ENCODE data around the gene CD1E.

CD1E gene

GRCh38 chr1:158398818-158399514 lies 45.3 kb downstream of the CD1E start, which contains the start of gene OR10T2:
TSS of gene OR10T2 (minus strand) at chr1:158399466. CDS start at chr1:158399466, 0 bp downstream.
- Mint-ChIP-seq H3K4me1 (peaks cover 16% of the 10 kb centered on the region), H3K36me3 (no peaks in the 10 kb centered on the region), H3K9me3 (no peaks in the 10 kb centered on the region), H3K4me3 (no peak within 1 kb of the TSS), H3K27me3 (no peaks in the 10 kb centered on the region), H3K27ac (no peak within 1 kb of the TSS)
- ATAC-seq = no peak

- Mint-ChIP-seq H3K36me3 (no peaks in the 10 kb centered on the region), H3K4me3 (no peak overlapping the region), H3K27me3 (no peaks in the 10 kb centered on the region), H3K9me3 (no peaks in the 10 kb centered on the region), H3K4me1 (peaks cover 4% of the 10 kb centered on the region), H3K27ac (no peak overlapping the region)
- ATAC-seq = no peak
Measured at GRCh38 chr1:158400871-158401270, 47.2 kb downstream of the CD1E start.

- no peak for ATAC-seq
- H3K27me3 Mint-ChIP-seq = no peaks in the 10 kb centered on the region
- no peaks in the 10 kb centered on the region for H3K4me1 Mint-ChIP-seq
- H3K9me3 Mint-ChIP-seq = no peaks in the 10 kb centered on the region
- H3K4me3 Mint-ChIP-seq = no peak overlapping the region
- no peak overlapping the region for H3K27ac Mint-ChIP-seq
- H3K36me3 Mint-ChIP-seq = no peaks in the 10 kb centered on the region
Measured at GRCh38 chr1:158407092-158407491, 53.4 kb downstream of the CD1E start.
